Measurements from ENCODE around the gene KIF21B.
A peak's percentile ranks its signal among the peaks of the same experiment; 100 is the strongest.

Gene KIF21B

GRCh38 chr1:200991097-200991614 is 32.4 kb downstream of the KIF21B start:
- DNase-seq (ENCODE audit: low spot score): no peak

- no peak for DNase-seq (ENCODE audit: low spot score)
These were observed 33.4 kb downstream of the KIF21B start for GRCh38 chr1:200990114-200990513.

- no peak for DNase-seq (ENCODE audit: low spot score)
These were observed 34.2 kb downstream of the KIF21B start for GRCh38 chr1:200989337-200989736.

GRCh38 chr1:200988693-200989092 is 34.8 kb downstream of the KIF21B start:
- no peak for DNase-seq (ENCODE audit: low spot score)

GRCh38 chr1:200985481-200985880 is 38.0 kb downstream of the KIF21B start:
- no peak for DNase-seq (ENCODE audit: low spot score)

- no peak for DNase-seq (ENCODE audit: low spot score)
These were observed 40.4 kb downstream of the KIF21B start for GRCh38 chr1:200983035-200983561.

GRCh38 chr1:200982071-200982945 is 41.2 kb downstream of the KIF21B start:
- no peak for DNase-seq (ENCODE audit: low spot score)

- no peak for DNase-seq (ENCODE audit: low spot score)
These were observed 42.2 kb downstream of the KIF21B start for GRCh38 chr1:200981278-200981677.

- DNase-seq (ENCODE audit: low spot score): no peak
These were observed 42.6 kb downstream of the KIF21B start for GRCh38 chr1:200980873-200981272.

- DNase-seq (ENCODE audit: low spot score): no peak
These were observed 43.1 kb downstream of the KIF21B start for GRCh38 chr1:200980452-200980772.

GRCh38 chr1:200979574-200980451 is 43.7 kb downstream of the KIF21B start:
- peak; percentile 83 for DNase-seq (ENCODE audit: low spot score)

GRCh38 chr1:200977071-200977754 is 46.3 kb downstream of the KIF21B start:
- no peak for DNase-seq (ENCODE audit: low spot score)

GRCh38 chr1:200976634-200977033 is 46.9 kb downstream of the KIF21B start:
- DNase-seq (ENCODE audit: low spot score): no peak

- no peak for DNase-seq (ENCODE audit: low spot score)
These were observed 48.1 kb downstream of the KIF21B start for GRCh38 chr1:200975458-200975857.

- DNase-seq (ENCODE audit: low spot score): no peak
These were observed 48.8 kb downstream of the KIF21B start for GRCh38 chr1:200974711-200975110.

GRCh38 chr1:200973937-200974657 is 49.4 kb downstream of the KIF21B start:
- no peak for DNase-seq (ENCODE audit: low spot score)

- DNase-seq (ENCODE audit: low spot score): no peak
These were observed 50.4 kb downstream of the KIF21B start for GRCh38 chr1:200972985-200973742.

- peak; percentile 76 for DNase-seq (ENCODE audit: low spot score)
These were observed 51.4 kb downstream of the KIF21B start for GRCh38 chr1:200971955-200972711.

GRCh38 chr1:200971428-200971903 is 52.0 kb downstream of the KIF21B start:
- no peak for DNase-seq (ENCODE audit: low spot score)

All from HuH-7.5 (cell line).